ENCODE measurements around the gene DOCK4.

GRCh38 chr7:112252141-112252540, 45.9 kb upstream of the DOCK4 start:
- TF ChIP-seq CTCF (IDR thresholded peaks at IDR 0.05; ENCODE audit: control extremely low read depth in 1 of 3, insufficient read depth in 1 of 3, low read depth in 1 of 3, low read length in 3 of 3) (no peak), BRCA1 (IDR thresholded peaks at IDR 0.05; ENCODE audit: low read depth, low read length) (no peak), EZH2 (IDR thresholded peaks at IDR 0.05; ENCODE audit: low read depth, low read length, severe bottlenecking) (no peak), SIX5 (IDR thresholded peaks at IDR 0.05; ENCODE audit: low read depth, low read length) (no peak), SUZ12 (IDR thresholded peaks at IDR 0.05; ENCODE audit: low read length) (no peak), SRF (IDR thresholded peaks at IDR 0.05; ENCODE audit: low read depth, low read length) (no peak)

All from H1 (cell line).